ES-I3 (cell line): ENCODE results near the gene TMEM184A.

Experiments used
- H3K36me3 ChIP-seq: 2 replicates; pipeline ENCODE4 v1.6.1; 2013; ENCODE audit warnings: mild to moderate bottlenecking, low read length, control low read depth, moderate library complexity; ENCODE audit not compliant: insufficient read depth
- H3K4me1 ChIP-seq: 2 replicates; pipeline ENCODE4 v1.6.1; 2013; ENCODE audit warnings: mild to moderate bottlenecking, control low read depth, low read length; ENCODE audit not compliant: insufficient read depth
- H3K9ac ChIP-seq: 2 replicates; pipeline ENCODE4 v1.6.1; 2013; ENCODE audit warnings: low read depth, mild to moderate bottlenecking, low read length, moderate library complexity
- H3K9me3 ChIP-seq: 2 replicates; pipeline ENCODE4 v1.6.1; 2013; ENCODE audit warnings: mild to moderate bottlenecking, low read length, moderate library complexity; ENCODE audit not compliant: control insufficient read depth, insufficient read depth

TMEM184A gene

DNA sequence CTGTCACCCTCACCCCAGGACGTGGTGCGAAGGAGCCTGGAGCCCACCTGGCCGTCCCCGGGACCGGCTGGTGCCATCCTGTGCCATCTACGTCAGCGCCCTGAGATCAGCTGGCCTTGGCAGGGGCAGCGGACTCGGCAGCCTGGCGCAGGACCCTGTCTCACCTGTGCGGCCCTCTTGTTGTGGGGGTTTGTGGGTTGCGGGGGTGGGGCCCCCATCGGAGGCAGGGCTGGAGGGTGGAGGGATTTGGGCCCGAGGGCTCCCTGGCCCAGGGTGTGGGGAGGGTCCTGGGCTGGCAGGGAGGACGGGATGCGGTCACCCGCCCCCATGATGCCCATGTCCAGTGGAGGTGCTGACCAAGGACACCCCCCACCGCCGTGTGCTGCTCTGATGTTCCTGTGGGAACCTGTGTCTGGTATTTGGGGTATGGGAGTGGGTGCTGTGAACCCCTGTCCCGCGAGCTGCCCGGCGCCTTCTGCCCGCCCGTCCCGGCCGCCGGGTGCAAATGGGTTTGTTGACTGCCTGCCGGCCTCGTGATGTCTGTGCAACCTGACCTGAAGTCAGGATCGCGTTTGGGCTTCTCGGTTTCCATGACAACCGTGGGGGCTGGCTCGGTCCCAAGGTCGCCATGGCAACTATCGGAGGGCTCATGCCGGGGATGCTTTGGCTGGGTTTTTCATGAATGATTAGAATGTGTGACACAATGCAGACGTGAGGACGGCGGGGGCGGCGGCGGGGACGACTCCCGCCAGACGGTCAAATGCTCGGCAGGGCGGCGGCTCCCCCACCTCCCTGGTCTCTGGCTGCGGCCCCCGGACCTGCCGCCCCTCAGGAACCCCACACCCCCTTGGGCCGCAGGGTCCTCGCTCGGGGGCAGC is 18.2 kb downstream of the TMEM184A start:
- Histone ChIP-seq H3K9ac (no peak overlapping the region; the same call in 1 of the 2 replicates), H3K4me1 (peaks cover 33% of the 10 kb centered on the region), H3K9me3 (no peaks in the 10 kb centered on the region), H3K36me3 (no peaks in the 10 kb centered on the region; the same call in 1 of the 2 replicates)

DNA sequence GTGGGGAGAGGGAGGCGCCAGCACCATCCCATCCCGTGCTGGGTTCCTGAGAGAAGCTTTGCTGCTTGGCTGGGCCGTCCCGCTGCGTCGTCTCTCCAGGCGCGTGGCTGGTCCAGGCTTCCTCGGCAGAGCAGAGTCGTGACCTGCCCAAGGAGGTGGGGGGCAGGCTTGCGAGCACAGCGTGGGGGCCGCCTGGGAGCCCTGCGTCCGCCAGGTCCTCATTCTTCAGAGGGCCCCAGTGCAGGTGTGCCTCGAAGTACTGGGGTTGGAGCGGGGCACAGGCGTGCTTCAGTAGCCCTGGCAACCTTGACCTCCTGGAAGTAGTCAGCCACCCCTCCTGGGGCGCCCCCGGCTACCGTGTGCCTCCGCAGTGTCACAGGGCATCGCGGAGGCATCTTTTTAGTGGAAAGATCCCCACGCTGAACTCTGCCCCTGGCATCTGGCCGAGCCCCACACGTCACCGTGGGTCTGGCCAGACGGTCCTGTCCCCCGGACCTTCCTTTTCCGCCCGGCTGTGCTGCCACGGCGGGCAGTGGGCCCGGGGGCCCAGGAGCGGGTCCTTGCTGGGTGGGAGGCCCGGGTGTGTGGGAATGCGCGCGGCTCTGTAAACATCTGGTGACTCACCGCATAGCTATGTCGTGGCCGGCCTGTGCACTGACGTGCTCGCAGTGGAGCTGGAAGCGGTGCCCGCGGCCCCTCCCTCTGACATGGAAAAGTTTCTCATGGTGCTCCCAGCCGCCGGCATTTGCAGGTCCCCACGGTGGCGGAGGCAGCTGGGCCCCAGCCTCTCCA is 19.1 kb downstream of the TMEM184A start:
- Histone ChIP-seq H3K36me3 (no peaks in the 10 kb centered on the region; the same call in 1 of the 2 replicates), H3K9ac (peak overlapping the region; percentile 40), H3K4me1 (peaks cover 39% of the 10 kb centered on the region), H3K9me3 (no peaks in the 10 kb centered on the region)

DNA sequence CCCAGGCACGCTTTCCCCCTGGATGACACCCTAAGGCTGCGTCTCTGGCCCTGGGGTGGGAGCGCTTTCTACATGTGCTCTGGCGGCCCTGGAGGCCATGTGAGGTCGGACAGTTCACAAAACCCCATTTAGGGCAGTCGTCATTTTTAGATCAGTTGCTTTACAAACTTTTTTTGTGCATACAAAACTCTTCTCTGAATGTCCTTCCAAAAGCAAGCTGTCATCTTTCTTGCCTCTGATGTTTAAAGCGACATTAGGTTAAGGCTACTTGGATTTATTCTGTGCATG is 19.6 kb downstream of the TMEM184A start:
- Histone ChIP-seq H3K9ac (no peak overlapping the region), H3K36me3 (no peaks in the 10 kb centered on the region; the same call in 1 of the 2 replicates), H3K4me1 (peaks cover 45% of the 10 kb centered on the region), H3K9me3 (no peaks in the 10 kb centered on the region)

DNA sequence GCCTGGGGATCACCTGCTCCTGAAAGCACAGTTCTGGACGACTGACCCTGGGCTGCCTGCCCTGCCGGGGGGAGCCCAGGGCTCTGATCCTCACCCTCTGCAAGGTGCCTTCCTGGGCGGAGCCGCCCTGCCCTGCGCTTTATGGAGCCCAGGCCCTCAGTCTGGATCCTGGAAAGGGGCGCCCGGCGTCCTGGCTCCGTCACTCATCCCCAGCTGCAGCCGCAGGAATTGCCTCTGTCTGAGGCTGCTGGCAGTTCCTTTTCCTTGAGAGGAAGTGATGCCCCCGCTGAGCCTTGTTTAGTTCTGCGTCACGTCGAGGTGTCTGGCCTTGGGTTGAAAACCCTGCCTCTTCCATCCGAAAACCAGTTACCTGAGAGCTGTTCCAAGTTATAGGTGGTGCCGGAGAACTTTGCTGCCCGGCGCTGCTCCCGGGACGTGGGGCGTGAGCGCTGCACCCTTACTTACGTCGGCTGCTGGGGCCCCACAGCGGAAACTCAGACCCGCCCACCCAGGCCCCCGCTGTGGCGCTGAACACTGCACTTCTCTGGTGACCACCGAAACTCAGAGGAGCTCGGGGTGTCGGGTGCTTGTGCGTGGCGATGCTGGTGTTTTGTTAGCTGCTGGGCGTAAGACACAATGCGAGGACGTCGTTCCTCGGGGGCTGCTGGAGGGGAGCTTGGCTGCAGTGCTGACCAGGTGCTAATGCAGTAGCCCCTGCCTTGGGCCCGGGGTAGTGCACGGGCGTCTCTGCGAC is 20.1 kb downstream of the TMEM184A start:
- Histone ChIP-seq H3K36me3 (no peaks in the 10 kb centered on the region; the same call in 1 of the 2 replicates), H3K4me1 (peaks cover 45% of the 10 kb centered on the region), H3K9me3 (no peaks in the 10 kb centered on the region), H3K9ac (no peak overlapping the region)

DNA sequence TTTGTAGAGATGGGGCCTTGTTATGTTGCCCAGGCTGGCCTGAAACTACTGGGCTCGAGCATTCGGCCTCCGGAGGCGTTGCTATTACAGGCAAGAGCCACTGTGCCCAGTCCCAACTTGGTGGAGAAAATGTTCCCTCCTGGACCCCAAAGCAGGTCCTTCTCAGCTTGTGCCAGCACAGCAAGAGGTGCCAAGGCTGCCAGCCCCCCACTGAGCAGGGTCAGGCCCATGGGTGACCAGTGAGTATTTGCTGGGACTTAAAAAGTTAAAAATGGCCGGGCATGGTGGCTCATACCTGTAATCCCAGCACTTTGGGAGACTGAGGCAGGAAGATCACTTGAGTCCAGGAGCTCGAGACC is 20.9 kb downstream of the TMEM184A start:
- no peak overlapping the region for H3K9ac ChIP-seq
- no peaks in the 10 kb centered on the region; the same call in 1 of the 2 replicates for H3K36me3 ChIP-seq
- H3K9me3 ChIP-seq, result no peaks in the 10 kb centered on the region
- H3K4me1 ChIP-seq, result peaks cover 45% of the 10 kb centered on the region

DNA sequence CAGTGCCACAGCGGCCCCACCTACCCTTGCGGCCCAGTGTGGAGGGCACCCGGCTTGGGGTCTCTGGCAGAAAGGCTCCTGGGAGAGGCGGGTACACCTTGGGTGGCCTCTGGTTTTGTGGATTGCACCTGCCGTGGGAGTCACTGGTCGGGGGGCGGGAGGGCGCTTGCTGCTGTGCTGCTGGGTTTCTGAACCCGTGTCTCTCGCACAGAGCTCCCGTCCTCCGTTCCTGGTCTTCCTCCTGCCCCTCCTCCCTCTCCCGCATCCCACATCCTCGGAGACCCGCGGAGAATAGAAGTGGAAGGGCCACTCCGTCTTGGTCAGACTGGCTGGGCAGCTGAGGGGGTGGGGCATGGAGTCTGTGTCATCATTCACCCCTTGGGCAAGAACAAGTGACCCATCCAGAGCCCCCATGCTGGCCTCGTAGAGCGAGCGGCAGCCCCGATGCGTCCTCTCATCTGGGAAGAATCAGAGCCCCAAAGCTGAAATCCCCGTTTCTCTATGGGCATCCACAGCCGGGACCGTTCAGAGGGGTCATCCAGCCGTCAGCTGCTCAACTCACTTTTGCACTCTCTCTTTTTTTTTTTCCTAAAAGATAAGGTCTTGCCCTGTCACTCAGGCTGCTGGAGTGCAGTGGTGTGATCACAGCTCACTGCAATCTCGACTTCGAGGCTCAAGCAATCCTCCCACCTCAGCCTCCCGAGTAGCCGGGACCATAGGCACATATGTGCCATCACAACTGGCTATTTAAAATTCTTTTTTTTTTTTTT is 21.5 kb downstream of the TMEM184A start:
- H3K9me3 ChIP-seq, result no peaks in the 10 kb centered on the region
- no peaks in the 10 kb centered on the region; the same call in 1 of the 2 replicates for H3K36me3 ChIP-seq
- H3K4me1 ChIP-seq, result peaks cover 45% of the 10 kb centered on the region
- H3K9ac ChIP-seq, result no peak overlapping the region

DNA sequence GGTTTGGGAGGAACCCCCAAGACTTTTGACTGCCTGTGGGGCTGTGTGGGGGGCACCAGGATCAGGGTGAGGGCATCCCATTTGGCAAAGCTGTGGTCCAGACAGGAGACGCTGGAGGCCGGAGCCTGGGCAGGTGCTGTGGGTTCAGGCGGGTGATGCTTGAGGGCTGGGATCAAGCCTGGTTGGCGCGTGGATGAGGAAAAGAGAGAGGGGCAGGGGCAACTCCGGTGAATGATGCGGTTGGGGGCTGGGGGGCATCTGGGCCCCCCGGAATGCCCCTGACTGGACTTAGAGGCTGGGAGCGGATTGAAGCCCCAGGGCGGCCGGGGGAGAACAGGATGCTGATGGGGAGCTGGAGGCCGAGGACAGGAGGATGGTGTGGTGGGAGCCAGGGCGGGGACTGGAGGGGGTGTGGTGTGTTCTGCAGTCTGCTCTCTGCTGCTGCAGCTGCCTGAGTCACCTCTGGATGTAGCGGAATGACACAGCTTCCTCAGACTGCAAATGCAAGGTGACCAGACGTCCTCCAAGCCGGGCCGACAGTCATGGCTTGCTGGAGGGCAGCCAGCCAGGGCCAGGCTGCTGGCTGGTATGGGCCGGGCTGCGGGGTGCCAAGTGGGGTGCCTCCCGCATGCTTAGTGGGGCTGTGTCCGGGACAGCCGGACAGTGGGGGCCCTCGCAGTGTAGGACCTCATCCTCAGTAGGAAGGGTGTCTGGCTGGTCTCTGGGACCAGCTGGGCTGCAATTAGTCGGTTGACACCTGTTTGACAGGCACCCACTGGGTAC is 22.3 kb downstream of the TMEM184A start:
- Histone ChIP-seq H3K9ac (no peak overlapping the region), H3K9me3 (no peaks in the 10 kb centered on the region), H3K4me1 (peaks cover 45% of the 10 kb centered on the region), H3K36me3 (no peaks in the 10 kb centered on the region; the same call in 1 of the 2 replicates)

DNA sequence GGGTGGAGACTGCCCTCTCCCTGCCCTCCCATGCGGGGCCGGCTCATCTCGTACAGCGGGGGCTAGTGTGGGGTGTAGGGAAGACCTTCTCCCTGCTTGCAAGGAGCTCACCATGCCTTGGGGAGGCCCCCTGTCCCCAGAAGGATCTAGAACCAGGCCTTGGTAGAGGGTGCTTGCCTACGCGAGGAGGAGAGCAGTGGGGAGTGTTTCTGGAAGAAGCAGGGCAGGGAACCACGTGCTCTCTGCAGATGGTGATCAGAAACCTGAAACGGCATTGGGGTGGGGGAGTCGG is 22.8 kb downstream of the TMEM184A start:
- H3K36me3 ChIP-seq, result no peaks in the 10 kb centered on the region; the same call in 1 of the 2 replicates
- no peak overlapping the region for H3K9ac ChIP-seq
- no peaks in the 10 kb centered on the region for H3K9me3 ChIP-seq
- H3K4me1 ChIP-seq, result peaks cover 45% of the 10 kb centered on the region

DNA sequence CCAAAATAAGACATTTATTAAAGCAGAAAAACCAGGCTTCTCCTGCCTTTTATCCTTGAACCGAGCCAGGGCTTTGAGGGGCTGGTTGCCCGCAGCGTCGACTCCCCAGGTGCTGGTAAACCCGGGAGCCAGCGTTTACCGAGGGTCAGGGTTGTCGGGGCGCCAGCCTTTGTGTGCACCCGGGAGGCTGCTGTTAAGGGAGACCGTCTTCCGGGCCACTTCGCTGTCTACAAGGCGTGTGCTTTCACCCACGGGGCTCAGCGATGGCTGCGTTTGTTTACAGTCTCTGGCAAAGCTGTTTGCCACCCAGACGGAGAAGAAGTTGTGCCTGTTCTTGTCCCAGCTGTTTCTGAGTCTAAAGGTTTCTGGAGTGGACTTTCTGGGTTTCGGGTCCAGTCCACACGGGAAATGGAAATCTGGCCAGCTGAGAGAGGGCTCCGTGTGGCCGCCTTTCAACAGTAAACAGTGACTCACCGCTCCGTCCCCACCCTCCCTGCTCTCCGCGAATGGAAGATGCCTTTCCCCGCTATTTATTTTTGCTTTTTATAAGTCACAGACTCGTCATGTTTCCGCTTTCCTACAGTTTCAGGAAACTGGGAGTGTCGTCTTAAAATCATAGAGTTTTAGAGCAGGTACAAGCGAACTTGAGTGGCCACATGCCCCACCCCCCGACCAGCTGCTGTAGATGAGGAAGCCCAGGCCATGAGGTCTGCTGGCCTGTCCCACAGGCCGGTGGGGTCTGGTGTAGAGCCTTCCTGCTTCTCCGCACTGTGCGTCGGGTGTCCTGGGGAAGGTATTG is 23.4 kb downstream of the TMEM184A start:
- Histone ChIP-seq H3K9ac (peak overlapping the region; percentile 56), H3K9me3 (no peaks in the 10 kb centered on the region), H3K4me1 (peaks cover 42% of the 10 kb centered on the region), H3K36me3 (no peaks in the 10 kb centered on the region; the same call in 1 of the 2 replicates)

DNA sequence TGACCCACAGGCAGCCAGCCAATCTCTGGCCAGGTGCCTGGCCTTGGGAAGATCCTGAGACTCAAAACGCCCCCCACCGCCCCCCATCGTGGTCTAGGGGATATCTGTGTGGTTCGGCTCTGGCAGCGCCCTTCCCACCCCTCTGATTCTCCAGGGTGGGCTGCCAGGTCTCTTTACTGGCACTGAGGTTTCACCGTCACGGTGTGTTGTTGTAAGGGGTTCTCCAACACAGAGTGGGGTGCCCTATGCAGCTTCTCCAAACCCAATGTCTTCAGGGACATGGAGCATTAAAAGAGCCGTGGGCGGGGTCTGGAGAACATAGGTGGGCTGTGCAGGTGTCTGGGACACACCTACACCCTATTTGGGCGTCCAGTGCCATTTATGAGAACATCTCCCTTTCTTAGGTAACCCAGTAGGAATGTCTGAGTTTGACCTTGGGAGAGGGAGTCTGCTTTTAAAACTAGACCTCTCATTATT is 24.0 kb downstream of the TMEM184A start:
- H3K9me3 ChIP-seq, result no peaks in the 10 kb centered on the region
- peaks cover 37% of the 10 kb centered on the region for H3K4me1 ChIP-seq
- H3K9ac ChIP-seq, result peak overlapping the region; percentile 56; the same call in 1 of the 2 replicates

DNA sequence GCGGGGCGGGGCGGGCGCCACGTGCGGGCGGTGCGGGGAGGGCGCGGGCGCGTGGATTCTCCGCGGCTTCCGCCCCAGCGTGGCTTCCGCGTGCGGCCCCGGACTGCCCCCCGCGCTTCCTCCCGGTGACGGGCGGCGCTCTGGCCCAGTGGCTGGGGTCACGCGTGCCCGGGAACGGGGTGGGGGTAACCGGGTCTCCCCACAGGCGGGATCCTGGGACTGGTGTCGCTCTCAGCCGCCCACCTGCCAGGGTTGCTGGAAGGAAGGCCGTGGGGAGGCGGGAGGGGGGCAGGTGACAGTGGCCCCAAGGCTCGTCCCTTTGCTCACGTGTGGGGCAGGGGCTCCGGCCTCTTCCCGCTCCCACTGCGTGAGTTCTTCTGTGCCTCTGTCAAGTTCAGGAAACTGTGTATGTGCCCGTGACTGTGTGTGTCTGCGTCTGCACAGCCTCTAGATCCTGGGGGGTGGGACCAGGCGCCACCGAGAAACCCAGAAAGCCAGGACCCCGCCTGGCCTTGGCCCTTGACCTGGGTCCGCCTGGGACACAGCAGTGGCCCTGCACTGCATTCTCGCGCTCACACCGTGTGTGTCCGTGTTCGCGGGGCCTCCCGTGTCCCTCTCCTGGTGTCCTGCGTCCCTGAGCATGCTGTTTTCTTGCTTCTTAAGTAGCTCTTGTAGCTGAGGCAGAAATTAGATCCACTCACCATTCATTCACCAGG is 24.6 kb downstream of the TMEM184A start:
- peaks cover 37% of the 10 kb centered on the region for H3K4me1 ChIP-seq

More for the DNA sequence above, 24.0 kb downstream of the TMEM184A start:
- H3K36me3 ChIP-seq, result no peaks in the 10 kb centered on the region; the same call in 1 of the 2 replicates

DNA sequence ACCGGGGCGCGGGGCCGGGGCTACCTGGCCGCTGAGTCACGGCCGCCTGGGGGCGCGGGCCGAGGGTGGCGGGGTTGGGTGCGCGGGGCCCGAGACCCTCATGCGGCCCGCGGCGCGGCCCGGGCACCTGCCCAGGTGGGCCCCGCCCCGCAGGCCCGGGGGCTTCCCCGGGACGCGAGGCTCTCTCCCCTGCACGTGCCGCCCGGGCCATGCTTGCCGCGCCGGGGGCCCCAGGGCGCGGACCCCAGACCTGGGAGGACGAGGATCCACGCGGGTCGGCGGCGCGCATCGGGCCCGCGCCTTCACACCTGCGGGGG is 25.1 kb downstream of the TMEM184A start:
- Histone ChIP-seq H3K36me3 (no peaks in the 10 kb centered on the region), H3K4me1 (peaks cover 34% of the 10 kb centered on the region; the same call in 1 of the 2 replicates), H3K9ac (peak overlapping the region; percentile 56; the same call in 1 of the 2 replicates), H3K9me3 (no peaks in the 10 kb centered on the region)

More for the DNA sequence above, 24.6 kb downstream of the TMEM184A start:
- no peaks in the 10 kb centered on the region; the same call in 1 of the 2 replicates for H3K36me3 ChIP-seq
- peak overlapping the region; percentile 56 for H3K9ac ChIP-seq
- H3K9me3 ChIP-seq, result no peaks in the 10 kb centered on the region
